Prostate gland (tissue), 2 donors: ENCODE data around the gene METTL25B. TPM values are rescaled to one million over a fixed set of nuclear protein-coding genes. Genes with fewer than 3 reads are reported as not detected.

ENCODE experiments used
- DNase-seq: peaks from one replicate; pipeline ENCODE4 v3.0.0-alpha.2; 2019; ENCODE audit warnings: low spot score
- H3K27ac ChIP-seq, 2 donors: fragments of 200-600 bp; sonication (generic); 2 replicates each; pipeline ENCODE4 v1.5.1; 2017 to 2019
- H3K27me3 ChIP-seq: fragments of 200-600 bp; sonication (generic); replicated peaks from 2 replicates; pipeline ENCODE4 v1.5.1; 2019; ENCODE audit not compliant: insufficient read depth
- H3K36me3 ChIP-seq, 2 donors: fragments of 200-600 bp; sonication (generic); 1 replicate in 1 of 2; 2 replicates in 1 of 2; pipeline versions ENCODE4 v1.5.1 to v1.8.1; 2017 to 2019
- H3K4me1 ChIP-seq: fragments of 200-600 bp; sonication (generic); replicated peaks from 2 replicates; pipeline ENCODE4 v1.5.1; 2019
- H3K4me3 ChIP-seq, 2 donors: fragments of 200-600 bp; sonication (generic); 2 replicates each; pipeline ENCODE4 v1.5.1; 2017 to 2019
- H3K9me3 ChIP-seq: fragments of 200-600 bp; sonication (generic); 2 replicates; pipeline ENCODE4 v1.5.1; 2017
- POLR2A ChIP-seq: fragments of 450-650 bp; IDR thresholded peaks from one replicate; pipeline ENCODE4 v1.6.1; 2016; ENCODE audit warnings: antibody characterized with exemption, mild to moderate bottlenecking
- POLR2AphosphoS5 ChIP-seq: sonication (generic); formaldehyde crosslinking; IDR thresholded peaks from one replicate; pipeline ENCODE4 v1.6.1; 2017; ENCODE audit warnings: antibody characterized with exemption
- WGBS: methylation state at CpG from one replicate; pipeline ENCODE4 v1.1.5; 2018; 5-methylcytosine and 5-hydroxymethylcytosine counted together
- intact Hi-C: fragments of 100-400 bp; cut with DNase I; formaldehyde crosslinking; loops from one replicate; pipeline ENCODE4 v1.14.2; 2022
- total RNA-seq, 2 donors: library from RNA; depleted of rRNA; stranded (reverse); fragments of >200 nt; gene quantifications; one replicate each; pipeline ENCODE4 v1.1.0, GENCODE V29; 2016
- TF ChIP-seq, protein P1 (sequence below), 4 experiments: fragments of 200-600 bp in 2 of 4; fragments of 450-650 bp in 2 of 4; sonication (generic) in 2 of 4; IDR thresholded peaks; 1 replicate in 3 of 4; 2 replicates in 1 of 4; pipeline ENCODE4 v1.5.1; 2016 to 2019; ENCODE audit warnings: antibody characterized with exemption in 4 of 4, mild to moderate bottlenecking in 2 of 4, moderate library complexity in 2 of 4

Gene METTL25B
- total RNA-seq, 2 donors from 2014 or later: 62.0 to 69.5 TPM

DNA sequence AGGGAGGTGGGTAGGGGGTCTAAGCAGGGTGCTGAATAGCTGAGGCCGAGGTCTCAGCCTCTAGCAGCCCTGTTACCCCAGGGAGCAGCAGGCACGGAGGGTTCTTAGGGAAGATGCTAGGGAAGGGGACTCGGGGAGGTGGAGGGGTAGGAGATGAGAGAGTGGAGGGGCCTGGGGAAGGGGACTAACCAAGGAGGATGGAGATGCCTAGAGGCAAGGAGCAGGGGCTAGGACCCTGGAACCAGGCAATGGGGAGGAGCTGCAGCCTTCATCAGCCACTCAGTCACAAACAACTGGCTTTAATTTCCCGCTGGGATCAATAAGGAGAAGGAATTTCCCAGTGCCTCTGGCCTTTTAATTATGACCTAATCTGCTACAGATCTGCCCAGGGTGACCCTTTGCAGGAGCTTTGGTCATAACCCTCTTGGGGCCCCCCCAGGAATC is 20.0 kb upstream of the METTL25B start:
- Histone ChIP-seq H3K4me1 (peaks cover 12% of the 10 kb centered on the region), H3K27me3 (no peaks in the 10 kb centered on the region), H3K9me3 (no peaks in the 10 kb centered on the region), H3K4me3 (no peak overlapping the region), H3K36me3 (no peaks in the 10 kb centered on the region), H3K27ac (peak overlapping the region in 1 of 2 donors; percentile 4)
- TF ChIP-seq POLR2AphosphoS5 (no peak), POLR2A (no peak)
- TF ChIP-seq, protein P1, sequence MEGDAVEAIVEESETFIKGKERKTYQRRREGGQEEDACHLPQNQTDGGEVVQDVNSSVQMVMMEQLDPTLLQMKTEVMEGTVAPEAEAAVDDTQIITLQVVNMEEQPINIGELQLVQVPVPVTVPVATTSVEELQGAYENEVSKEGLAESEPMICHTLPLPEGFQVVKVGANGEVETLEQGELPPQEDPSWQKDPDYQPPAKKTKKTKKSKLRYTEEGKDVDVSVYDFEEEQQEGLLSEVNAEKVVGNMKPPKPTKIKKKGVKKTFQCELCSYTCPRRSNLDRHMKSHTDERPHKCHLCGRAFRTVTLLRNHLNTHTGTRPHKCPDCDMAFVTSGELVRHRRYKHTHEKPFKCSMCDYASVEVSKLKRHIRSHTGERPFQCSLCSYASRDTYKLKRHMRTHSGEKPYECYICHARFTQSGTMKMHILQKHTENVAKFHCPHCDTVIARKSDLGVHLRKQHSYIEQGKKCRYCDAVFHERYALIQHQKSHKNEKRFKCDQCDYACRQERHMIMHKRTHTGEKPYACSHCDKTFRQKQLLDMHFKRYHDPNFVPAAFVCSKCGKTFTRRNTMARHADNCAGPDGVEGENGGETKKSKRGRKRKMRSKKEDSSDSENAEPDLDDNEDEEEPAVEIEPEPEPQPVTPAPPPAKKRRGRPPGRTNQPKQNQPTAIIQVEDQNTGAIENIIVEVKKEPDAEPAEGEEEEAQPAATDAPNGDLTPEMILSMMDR (IDR thresholded peaks at IDR 0.05): no peak
- intact Hi-C loops: no loop called here
- no peak for DNase-seq
- WGBS: 63% methylated on average over 4 of the region's 4 CpGs

DNA sequence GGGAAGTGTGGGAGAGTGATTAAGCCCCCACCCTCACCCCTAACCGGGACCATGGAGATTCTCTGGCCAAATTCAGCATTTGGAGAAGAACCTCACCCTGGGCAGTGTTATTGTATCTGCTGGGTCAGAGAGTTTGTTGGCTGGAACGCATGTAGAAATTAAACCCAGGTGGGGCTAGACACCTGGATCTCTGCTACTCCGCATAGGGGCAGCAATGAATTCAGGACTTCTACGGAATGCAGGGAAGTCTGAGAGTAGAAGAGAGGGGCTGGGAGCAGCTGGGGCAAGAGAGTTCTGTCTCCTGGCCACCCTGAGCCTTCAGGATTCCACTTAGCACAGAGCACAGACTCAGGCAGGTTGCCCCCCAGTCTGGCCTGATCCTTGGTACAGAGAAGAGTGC is 19.2 kb upstream of the METTL25B start:
- 42% methylated on average over 4 of the region's 4 CpGs for WGBS
- no peak overlapping the region for H3K4me3 ChIP-seq
- intact Hi-C loops: no loop called here
- H3K36me3 ChIP-seq: no peaks in the 10 kb centered on the region
- no peaks in the 10 kb centered on the region for H3K9me3 ChIP-seq
- H3K27ac ChIP-seq: no peak overlapping the region
- TF ChIP-seq POLR2A: no peak
- TF ChIP-seq, protein P1 (IDR thresholded peaks at IDR 0.05): no peak
- no peak for TF ChIP-seq POLR2AphosphoS5
- peaks cover 12% of the 10 kb centered on the region for H3K4me1 ChIP-seq
- no peak for DNase-seq
- no peaks in the 10 kb centered on the region for H3K27me3 ChIP-seq

DNA sequence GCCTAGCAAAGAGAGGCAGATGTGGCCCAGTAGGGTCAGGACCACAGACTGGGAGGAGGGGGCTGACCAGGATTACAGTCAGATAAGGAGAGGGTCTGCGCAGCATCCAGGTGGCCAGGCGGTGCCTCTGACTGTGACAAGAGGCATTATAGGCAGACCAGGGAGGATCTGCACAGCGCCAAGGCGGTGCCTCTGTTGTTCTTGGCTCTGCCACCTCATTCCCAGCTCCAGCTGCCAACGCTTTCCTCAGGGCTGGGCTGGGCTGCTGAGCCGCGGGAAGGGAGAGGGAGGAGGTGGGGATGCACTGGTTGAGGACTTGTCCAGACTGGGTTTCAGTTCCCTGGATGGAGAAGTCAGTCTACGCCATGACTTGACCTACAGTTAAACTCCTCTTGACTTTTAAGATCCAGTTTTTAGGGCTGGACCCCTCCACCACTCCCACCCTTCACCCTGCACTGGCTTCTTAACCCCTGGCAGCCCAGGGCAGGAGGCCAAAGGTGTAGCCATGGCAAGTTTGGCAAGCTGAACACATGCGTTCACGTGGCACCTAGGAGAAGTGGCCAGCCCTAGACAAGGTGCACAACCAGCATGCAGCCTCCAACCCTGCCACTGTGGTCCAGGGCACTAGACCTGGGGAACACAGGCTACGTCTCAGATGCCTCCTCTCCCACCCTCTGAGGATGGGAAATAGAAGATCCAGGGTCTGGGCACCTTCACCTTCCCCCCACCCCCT is 18.3 kb upstream of the METTL25B start:
- Histone ChIP-seq H3K27me3 (no peaks in the 10 kb centered on the region), H3K36me3 (no peaks in the 10 kb centered on the region), H3K9me3 (no peaks in the 10 kb centered on the region), H3K27ac (peak overlapping the region in 1 of 2 donors; percentile 21), H3K4me1 (peaks cover 8% of the 10 kb centered on the region), H3K4me3 (no peak overlapping the region)
- intact Hi-C loops: no loop called here
- WGBS: 20% methylated on average over 11 of the region's 11 CpGs
- TF ChIP-seq, protein P1 (IDR thresholded peaks at IDR 0.05): no peak
- TF ChIP-seq POLR2AphosphoS5: peak; percentile 87
- peak; percentile 87 for DNase-seq

DNA sequence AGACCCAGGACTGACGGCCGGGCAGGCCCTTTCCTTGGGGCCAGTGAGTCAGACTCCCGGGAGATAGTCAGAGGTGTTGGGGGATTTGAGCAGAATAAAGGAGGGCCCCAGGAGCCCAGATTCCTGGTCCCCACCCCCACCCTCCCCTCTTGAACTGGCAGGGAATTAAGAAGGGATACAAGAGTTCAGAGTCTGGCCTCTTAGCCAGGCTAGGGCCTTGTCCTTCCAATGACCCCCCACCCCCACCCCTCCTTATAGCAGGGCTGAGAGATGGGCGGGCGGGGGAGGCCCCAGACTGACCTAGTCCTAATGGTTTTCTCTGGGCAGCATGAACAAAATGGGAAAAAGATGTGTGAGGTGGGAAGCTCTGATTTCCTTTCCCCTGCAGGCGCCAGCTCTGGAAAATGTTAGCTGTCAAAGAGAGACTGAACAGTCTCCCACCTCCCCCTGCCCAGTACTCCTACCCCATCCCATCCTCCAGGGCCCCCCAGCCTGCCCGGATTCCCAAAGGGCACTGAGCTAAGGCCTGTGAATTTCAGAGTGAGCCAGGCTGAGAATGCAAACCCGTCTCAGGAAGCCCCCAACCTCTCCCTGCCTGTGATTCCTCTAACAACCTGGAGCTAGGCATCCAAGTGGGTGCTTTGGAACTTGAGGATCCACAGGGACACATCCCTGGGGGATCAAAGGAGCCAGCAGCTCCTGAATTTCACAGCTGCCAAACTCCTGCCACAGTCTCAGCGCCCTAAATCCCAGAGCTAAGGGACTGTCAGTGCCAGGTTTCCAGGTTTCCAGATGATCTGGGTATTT is 17.1 kb upstream of the METTL25B start:
- DNase-seq: no peak
- 82% methylated on average over 9 of the region's 9 CpGs for WGBS
- Histone ChIP-seq H3K27ac (no peak overlapping the region), H3K4me1 (peaks cover 2% of the 10 kb centered on the region), H3K9me3 (no peaks in the 10 kb centered on the region), H3K36me3 (no peaks in the 10 kb centered on the region), H3K27me3 (no peaks in the 10 kb centered on the region), H3K4me3 (no peak overlapping the region)
- intact Hi-C loops: no loop called here
- TF ChIP-seq POLR2AphosphoS5 (no peak), POLR2A (no peak)
- TF ChIP-seq, protein P1 (IDR thresholded peaks at IDR 0.05): no peak
